HepG2 (cell line): ENCODE data around the gene NAB2. TPM values are rescaled to one million over a fixed set of nuclear protein-coding genes. Genes with fewer than 3 reads are reported as not detected.
A peak's percentile ranks its signal among the peaks of the same experiment; 100 is the strongest.

ENCODE experiments used
- AFF4 ChIP-seq: sonication (generic); formaldehyde crosslinking; IDR thresholded peaks from 2 replicates; pipeline ENCODE4 v1.4.0; 2020; ENCODE audit warnings: missing genetic modification reagents
- ARID2 ChIP-seq: sonication (generic); formaldehyde crosslinking; IDR thresholded peaks from 2 replicates; pipeline ENCODE4 v1.8.1; 2022; ENCODE audit warnings: mild to moderate bottlenecking, missing genetic modification reagents, borderline replicate concordance
- KDM3A ChIP-seq: IDR thresholded peaks from 2 replicates; pipeline ENCODE4 v1.6.1; 2018; ENCODE audit warnings: low read depth, missing compliant biosample characterization
- KLF13 ChIP-seq: sonication (generic); formaldehyde crosslinking; IDR thresholded peaks from 2 replicates; pipeline ENCODE4 v1.4.0; 2020; ENCODE audit warnings: mild to moderate bottlenecking, missing genetic modification reagents
- MAFK ChIP-seq, 2 experiments: IDR thresholded peaks in 1 of 2; conservative IDR thresholded peaks in 1 of 2; 2 replicates each; pipeline ENCODE4 v1.6.1; 2011; ENCODE audit warnings: improper control_type of control experiment in 2 of 2, low read length in 2 of 2
- NFIB ChIP-seq: sonication (generic); formaldehyde crosslinking; IDR thresholded peaks from 2 replicates; pipeline ENCODE4 v1.9.0; 2021; ENCODE audit warnings: missing genetic modification reagents, mild to moderate bottlenecking, borderline replicate concordance
- ZNF230 ChIP-seq: sonication (generic); formaldehyde crosslinking; IDR thresholded peaks from 2 replicates; pipeline ENCODE4 v1.4.0; 2020; ENCODE audit warnings: mild to moderate bottlenecking, missing genetic modification reagents
- ZNF281 ChIP-seq: sonication (generic); formaldehyde crosslinking; IDR thresholded peaks from 2 replicates; pipeline ENCODE4 v1.4.0; 2020; ENCODE audit warnings: missing genetic modification reagents, borderline replicate concordance
- ZNF530 ChIP-seq: sonication (generic); formaldehyde crosslinking; IDR thresholded peaks from 2 replicates; pipeline ENCODE4 v1.5.0; 2020; ENCODE audit warnings: low read depth, mild to moderate bottlenecking, missing genetic modification reagents
- ZNF646 ChIP-seq: sonication (generic); formaldehyde crosslinking; IDR thresholded peaks from 2 replicates; pipeline ENCODE4 v1.9.0; 2021; ENCODE audit warnings: mild to moderate bottlenecking, missing genetic modification reagents
- ZNF703 ChIP-seq: sonication (generic); formaldehyde crosslinking; IDR thresholded peaks from 2 replicates; pipeline ENCODE4 v1.5.1; 2020; ENCODE audit warnings: missing genetic modification reagents, mild to moderate bottlenecking, moderate library complexity, borderline replicate concordance
- ZNF710 ChIP-seq: sonication (generic); formaldehyde crosslinking; IDR thresholded peaks from 2 replicates; pipeline ENCODE4 v1.5.0; 2020; ENCODE audit warnings: mild to moderate bottlenecking, missing genetic modification reagents, borderline replicate concordance
- ZNF746 ChIP-seq: sonication (generic); formaldehyde crosslinking; IDR thresholded peaks from 2 replicates; pipeline ENCODE4 v1.8.0; 2022; ENCODE audit warnings: mild to moderate bottlenecking, missing genetic modification reagents
- polyA plus RNA-seq, 8 experiments: library from polyadenylated mRNA; depleted of rRNA in 3 of 8; stranded (reverse) in 7 of 8; unstranded in 1 of 8; fragments of >200 nt; fragmentation: Illumina TruSeq in 4 of 8; extraction: Trizol in 4 of 8; gene quantifications; 2 replicates each; pipeline versions ENCODE4 v1.2.1 to v1.2.3, GENCODE V29; 2011 to 2016; ENCODE audit warnings: low read depth in 4 of 8, missing spikeins in 1 of 8, mixed read lengths in 1 of 8; ENCODE audit not compliant: insufficient read depth in 1 of 8
- total RNA-seq, 5 experiments: library from RNA; depleted of rRNA; stranded (reverse); fragments of >200 nt; fragmentation: Illumina TruSeq; extraction: Trizol; gene quantifications; 2 replicates each; pipeline ENCODE4 v1.2.3, GENCODE V29; 2016; ENCODE audit warnings: low read depth in 1 of 5

The NAB2 gene
- total and polyA plus RNA-seq, 2 of the 13 experiments (the other 11 are each of a cell fraction or from before 2014, with no cell fraction given) = 11.7 to 12.9 TPM

- TF ChIP-seq ZNF281 (CRISPR knock-in tag) = peak; percentile 50; the same call in 1 of the 2 replicates
- TF ChIP-seq ARID2 (CRISPR knock-in tag) = no peak
- TF ChIP-seq ZNF710 (CRISPR knock-in tag) = no peak
- TF ChIP-seq ZNF746 (CRISPR knock-in tag) = no peak
- TF ChIP-seq AFF4 = no peak
- TF ChIP-seq ZNF646 (CRISPR knock-in tag) = no peak
- no peak for TF ChIP-seq MAFK (conservative IDR thresholded peaks at IDR 0.05 in 1 of 2, IDR thresholded peaks at IDR 0.05 in 1 of 2; ENCODE audit: low read length in 2 of 2)
- TF ChIP-seq NFIB (CRISPR knock-in tag) = no peak
- TF ChIP-seq KLF13 (CRISPR knock-in tag) = no peak
- no peak for TF ChIP-seq ZNF230
- TF ChIP-seq KDM3A (CRISPR knock-in tag) = no peak
- no peak for TF ChIP-seq ZNF703 (CRISPR knock-in tag)
- TF ChIP-seq ZNF530 (CRISPR knock-in tag) = no peak
Measured at GRCh38 chr12:57130941-57131340, 42.0 kb downstream of the NAB2 start (continued).
